Dendritic cell treated with granulocyte-macrophage colony-stimulating factor and Interleukin-4, amounts not matched to agents 40 ng/mL and 50 ng/mL, for 4 days (primary cell): ENCODE measurements around the gene PSTPIP1.

Experiments
- H3K27ac Mint-ChIP-seq: one replicate; pipeline ENCODE4 v1.8.0; 2022; ENCODE audit warnings: mild to moderate bottlenecking, mixed read lengths
- H3K27me3 Mint-ChIP-seq: one replicate; pipeline ENCODE4 v1.8.0; 2022; ENCODE audit warnings: mild to moderate bottlenecking, mixed read lengths
- H3K36me3 Mint-ChIP-seq: one replicate; pipeline ENCODE4 v1.8.0; 2022; ENCODE audit warnings: low read depth, mixed read lengths
- H3K4me1 Mint-ChIP-seq: one replicate; pipeline ENCODE4 v1.8.0; 2022; ENCODE audit warnings: low read depth, mixed read lengths
- H3K4me3 Mint-ChIP-seq: one replicate; pipeline ENCODE4 v1.8.0; 2022; ENCODE audit warnings: mild to moderate bottlenecking, moderate library complexity, mixed read lengths
- H3K9me3 Mint-ChIP-seq: one replicate; pipeline ENCODE4 v1.8.0; 2022; ENCODE audit warnings: mixed read lengths
- intact Hi-C: fragments of 100-400 bp; cut with micrococcal nuclease; formaldehyde crosslinking; loops from one replicate; pipeline ENCODE4 v1.15.0; 2022

PSTPIP1 gene

GRCh38 chr15:76999996-77000395, 5.1 kb downstream of the PSTPIP1 start:
- H3K4me1 Mint-ChIP-seq, result peaks cover 100% of the 10 kb centered on the region

GRCh38 chr15:77001351-77001750, 6.4 kb downstream of the PSTPIP1 start:
- no peak overlapping the region for H3K4me3 Mint-ChIP-seq
- H3K27me3 Mint-ChIP-seq, result no peaks in the 10 kb centered on the region
- H3K4me1 Mint-ChIP-seq, result peaks cover 86% of the 10 kb centered on the region
- H3K36me3 Mint-ChIP-seq, result peaks cover 70% of the 10 kb centered on the region
- intact Hi-C loops, result no loop called here
- peak overlapping the region; percentile 87 for H3K27ac Mint-ChIP-seq
- H3K9me3 Mint-ChIP-seq, result no peaks in the 10 kb centered on the region

More at GRCh38 chr15:76999996-77000395, 5.1 kb downstream of the PSTPIP1 start:
- H3K27ac Mint-ChIP-seq, result peak overlapping the region; percentile 15
- peaks cover 78% of the 10 kb centered on the region for H3K36me3 Mint-ChIP-seq
- no peaks in the 10 kb centered on the region for H3K27me3 Mint-ChIP-seq
- intact Hi-C loops, result no loop called here
- no peak overlapping the region for H3K4me3 Mint-ChIP-seq
- no peaks in the 10 kb centered on the region for H3K9me3 Mint-ChIP-seq

- H3K9me3 Mint-ChIP-seq, result no peaks in the 10 kb centered on the region
- H3K27ac Mint-ChIP-seq, result peak overlapping the region; percentile 87
- no peak overlapping the region for H3K4me3 Mint-ChIP-seq
- peaks cover 68% of the 10 kb centered on the region for H3K36me3 Mint-ChIP-seq
- intact Hi-C loops, result loop anchor here (2.0 kb wide), 1 partner anchor 13 kb away; no protein-coding TSS in a partner anchor
- peaks cover 83% of the 10 kb centered on the region for H3K4me1 Mint-ChIP-seq
- no peaks in the 10 kb centered on the region for H3K27me3 Mint-ChIP-seq
These were observed 7.0 kb downstream of the PSTPIP1 start for GRCh38 chr15:77001966-77002365.

GRCh38 chr15:77002436-77002835, 7.5 kb downstream of the PSTPIP1 start:
- peak overlapping the region; percentile 87 for H3K27ac Mint-ChIP-seq
- peak overlapping the region; percentile 52 for H3K4me3 Mint-ChIP-seq
- H3K36me3 Mint-ChIP-seq, result peaks cover 68% of the 10 kb centered on the region
- no peaks in the 10 kb centered on the region for H3K9me3 Mint-ChIP-seq
- no peaks in the 10 kb centered on the region for H3K27me3 Mint-ChIP-seq
- H3K4me1 Mint-ChIP-seq, result peaks cover 82% of the 10 kb centered on the region
- intact Hi-C loops, result loop anchor here (2.0 kb wide), 1 partner anchor 14 kb away; no protein-coding TSS in a partner anchor

GRCh38 chr15:77002954-77003912, 8.3 kb downstream of the PSTPIP1 start:
- H3K9me3 Mint-ChIP-seq, result no peaks in the 10 kb centered on the region
- H3K27ac Mint-ChIP-seq, result peak overlapping the region; percentile 87
- peaks cover 74% of the 10 kb centered on the region for H3K4me1 Mint-ChIP-seq
- peak overlapping the region; percentile 52 for H3K4me3 Mint-ChIP-seq
- H3K36me3 Mint-ChIP-seq, result peaks cover 68% of the 10 kb centered on the region
- no peaks in the 10 kb centered on the region for H3K27me3 Mint-ChIP-seq
- intact Hi-C loops, result loop anchor here (2.0 kb wide), 1 partner anchor 14 kb away; no protein-coding TSS in a partner anchor

- no peaks in the 10 kb centered on the region for H3K9me3 Mint-ChIP-seq
- H3K4me1 Mint-ChIP-seq, result peaks cover 71% of the 10 kb centered on the region
- peak overlapping the region; percentile 17 for H3K4me3 Mint-ChIP-seq
- intact Hi-C loops, result no loop called here
- peaks cover 68% of the 10 kb centered on the region for H3K36me3 Mint-ChIP-seq
- no peaks in the 10 kb centered on the region for H3K27me3 Mint-ChIP-seq
- peak overlapping the region; percentile 87 for H3K27ac Mint-ChIP-seq
These were observed 9.3 kb downstream of the PSTPIP1 start for GRCh38 chr15:77004189-77004588.

GRCh38 chr15:77009176-77009575, 14.2 kb downstream of the PSTPIP1 start:
- Mint-ChIP-seq H3K27me3 (no peaks in the 10 kb centered on the region), H3K36me3 (peaks cover 79% of the 10 kb centered on the region), H3K4me1 (peaks cover 70% of the 10 kb centered on the region), H3K4me3 (no peak overlapping the region), H3K9me3 (no peaks in the 10 kb centered on the region), H3K27ac (peak overlapping the region; percentile 31)
- intact Hi-C loops, result no loop called here

GRCh38 chr15:77009646-77010311, 14.9 kb downstream of the PSTPIP1 start:
- H3K36me3 Mint-ChIP-seq, result peaks cover 73% of the 10 kb centered on the region
- intact Hi-C loops, result no loop called here
- no peak overlapping the region for H3K4me3 Mint-ChIP-seq

GRCh38 chr15:77010312-77010686, 15.4 kb downstream of the PSTPIP1 start:
- peaks cover 75% of the 10 kb centered on the region for H3K36me3 Mint-ChIP-seq
- H3K27me3 Mint-ChIP-seq, result no peaks in the 10 kb centered on the region
- peak overlapping the region; percentile 31 for H3K27ac Mint-ChIP-seq
- H3K4me1 Mint-ChIP-seq, result peaks cover 73% of the 10 kb centered on the region
- intact Hi-C loops, result no loop called here
- no peak overlapping the region for H3K4me3 Mint-ChIP-seq
- H3K9me3 Mint-ChIP-seq, result no peaks in the 10 kb centered on the region

More at GRCh38 chr15:77009646-77010311, 14.9 kb downstream of the PSTPIP1 start:
- H3K9me3 Mint-ChIP-seq, result no peaks in the 10 kb centered on the region
- no peaks in the 10 kb centered on the region for H3K27me3 Mint-ChIP-seq
- peak overlapping the region; percentile 31 for H3K27ac Mint-ChIP-seq
- peaks cover 70% of the 10 kb centered on the region for H3K4me1 Mint-ChIP-seq

GRCh38 chr15:77010857-77011256, 15.9 kb downstream of the PSTPIP1 start:
- no peak overlapping the region for H3K4me3 Mint-ChIP-seq
- H3K9me3 Mint-ChIP-seq, result no peaks in the 10 kb centered on the region
- no peaks in the 10 kb centered on the region for H3K27me3 Mint-ChIP-seq
- H3K36me3 Mint-ChIP-seq, result peaks cover 81% of the 10 kb centered on the region
- peaks cover 79% of the 10 kb centered on the region for H3K4me1 Mint-ChIP-seq
- intact Hi-C loops, result no loop called here
- H3K27ac Mint-ChIP-seq, result peak overlapping the region; percentile 31

- Mint-ChIP-seq H3K27ac (peak overlapping the region; percentile 31), H3K9me3 (no peaks in the 10 kb centered on the region), H3K4me1 (peaks cover 85% of the 10 kb centered on the region), H3K4me3 (no peak overlapping the region), H3K36me3 (peaks cover 85% of the 10 kb centered on the region), H3K27me3 (no peaks in the 10 kb centered on the region)
- intact Hi-C loops, result no loop called here
These were observed 17.3 kb downstream of the PSTPIP1 start for GRCh38 chr15:77012117-77012712.

- H3K27me3 Mint-ChIP-seq, result no peaks in the 10 kb centered on the region
- H3K9me3 Mint-ChIP-seq, result no peaks in the 10 kb centered on the region
- H3K27ac Mint-ChIP-seq, result peak overlapping the region; percentile 75
- H3K4me1 Mint-ChIP-seq, result peaks cover 91% of the 10 kb centered on the region
- H3K36me3 Mint-ChIP-seq, result peaks cover 85% of the 10 kb centered on the region
- no peak overlapping the region for H3K4me3 Mint-ChIP-seq
- intact Hi-C loops, result no loop called here
These were observed 17.9 kb downstream of the PSTPIP1 start for GRCh38 chr15:77012868-77013267.

- no peaks in the 10 kb centered on the region for H3K9me3 Mint-ChIP-seq
- peaks cover 98% of the 10 kb centered on the region for H3K4me1 Mint-ChIP-seq
- intact Hi-C loops, result no loop called here
- peaks cover 85% of the 10 kb centered on the region for H3K36me3 Mint-ChIP-seq
- H3K4me3 Mint-ChIP-seq, result peak overlapping the region; percentile 4
- H3K27me3 Mint-ChIP-seq, result no peaks in the 10 kb centered on the region
- H3K27ac Mint-ChIP-seq, result peak overlapping the region; percentile 75
These were observed 18.8 kb downstream of the PSTPIP1 start for GRCh38 chr15:77013776-77014131.
